GM10266 (cell line): ENCODE data around the gene THPO.

Experiments used
- DNase-seq: peaks from one replicate; pipeline ENCODE4 v3.0.0; 2012; ENCODE audit errors: extremely low spot score
- TF ChIP-seq, protein P1 (sequence below): IDR thresholded peaks from 2 replicates; pipeline ENCODE4 v1.5.1; 2012; ENCODE audit warnings: mild to moderate bottlenecking, low read depth; ENCODE audit not compliant: control insufficient read depth, insufficient read depth; ENCODE audit errors: missing control alignments

THPO gene

DNA sequence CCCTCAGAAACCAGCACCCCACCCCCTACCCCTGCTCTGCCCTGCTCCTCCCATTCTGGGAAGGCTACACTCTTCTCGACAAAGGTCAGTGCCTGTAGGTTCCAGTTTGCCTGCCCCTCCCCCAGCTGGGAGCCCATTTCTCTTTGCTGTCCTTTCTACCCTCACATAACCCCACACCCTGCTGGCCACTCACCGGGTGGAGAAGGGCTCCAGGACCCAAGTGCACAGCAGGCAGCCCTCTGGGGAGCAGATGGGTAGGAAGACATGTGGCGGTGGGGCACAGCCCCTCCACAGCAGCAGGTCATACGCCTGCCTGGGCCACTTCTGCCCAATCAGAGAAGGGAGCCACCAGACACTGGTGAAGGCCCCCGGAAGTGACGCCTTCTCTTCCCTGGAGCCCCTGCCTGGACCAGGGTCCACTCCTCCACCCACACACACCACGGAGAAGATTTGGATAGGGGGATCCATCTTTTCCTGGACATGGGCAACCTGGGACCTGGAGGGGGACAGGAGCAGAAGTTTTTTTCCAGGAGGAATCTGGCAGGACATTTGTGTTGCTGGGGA, at the start of gene THPO:
Gene THPO (minus strand): TSS at position 326 of the 564 bp plus-strand sequence. CDS start 1,948 bp downstream, outside the sequence.
- no peak for DNase-seq

GRCh38 chr3:184426691-184427141, 48.7 kb upstream of the THPO start:
- no peak for DNase-seq
- TF ChIP-seq, protein P1, sequence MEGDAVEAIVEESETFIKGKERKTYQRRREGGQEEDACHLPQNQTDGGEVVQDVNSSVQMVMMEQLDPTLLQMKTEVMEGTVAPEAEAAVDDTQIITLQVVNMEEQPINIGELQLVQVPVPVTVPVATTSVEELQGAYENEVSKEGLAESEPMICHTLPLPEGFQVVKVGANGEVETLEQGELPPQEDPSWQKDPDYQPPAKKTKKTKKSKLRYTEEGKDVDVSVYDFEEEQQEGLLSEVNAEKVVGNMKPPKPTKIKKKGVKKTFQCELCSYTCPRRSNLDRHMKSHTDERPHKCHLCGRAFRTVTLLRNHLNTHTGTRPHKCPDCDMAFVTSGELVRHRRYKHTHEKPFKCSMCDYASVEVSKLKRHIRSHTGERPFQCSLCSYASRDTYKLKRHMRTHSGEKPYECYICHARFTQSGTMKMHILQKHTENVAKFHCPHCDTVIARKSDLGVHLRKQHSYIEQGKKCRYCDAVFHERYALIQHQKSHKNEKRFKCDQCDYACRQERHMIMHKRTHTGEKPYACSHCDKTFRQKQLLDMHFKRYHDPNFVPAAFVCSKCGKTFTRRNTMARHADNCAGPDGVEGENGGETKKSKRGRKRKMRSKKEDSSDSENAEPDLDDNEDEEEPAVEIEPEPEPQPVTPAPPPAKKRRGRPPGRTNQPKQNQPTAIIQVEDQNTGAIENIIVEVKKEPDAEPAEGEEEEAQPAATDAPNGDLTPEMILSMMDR: no peak

More for the DNA sequence above, at the start of gene THPO:
- TF ChIP-seq, protein P1: no peak

GRCh38 chr3:184423561-184423960, 45.6 kb upstream of the THPO start:
- TF ChIP-seq, protein P1: no peak
- DNase-seq: no peak

DNA sequence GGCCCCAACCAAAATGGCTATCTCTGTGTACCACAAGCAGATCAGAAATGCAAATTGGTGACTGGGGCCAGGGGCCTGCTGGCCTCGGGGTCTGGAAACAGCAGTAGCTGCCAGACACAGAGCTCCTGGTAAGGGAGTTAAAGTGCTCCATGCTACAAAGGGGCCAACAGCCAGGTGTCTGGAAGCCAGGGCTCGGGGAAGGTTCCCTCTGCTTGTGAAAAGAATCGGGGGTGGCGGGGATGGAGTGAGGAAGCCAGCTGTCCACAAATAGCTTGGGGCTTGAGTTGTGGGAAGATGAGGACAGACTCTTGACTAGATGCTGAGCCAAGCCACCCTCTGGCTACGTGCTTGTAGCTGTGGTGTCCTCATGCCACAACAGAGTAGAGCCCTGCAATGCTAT, 41.2 kb upstream of the THPO start:
- TF ChIP-seq, protein P1: no peak

GRCh38 chr3:184417619-184418327, 39.8 kb upstream of the THPO start:
- peak; percentile 83 for DNase-seq
- TF ChIP-seq, protein P1: peak; percentile 93

More for the DNA sequence above, 41.2 kb upstream of the THPO start:
- no peak for DNase-seq

- TF ChIP-seq, protein P1: no peak
- no peak for DNase-seq
Measured at GRCh38 chr3:184415203-184415490, 37.1 kb upstream of the THPO start.
